ENCODE results near the gene EGFL7.

DNA sequence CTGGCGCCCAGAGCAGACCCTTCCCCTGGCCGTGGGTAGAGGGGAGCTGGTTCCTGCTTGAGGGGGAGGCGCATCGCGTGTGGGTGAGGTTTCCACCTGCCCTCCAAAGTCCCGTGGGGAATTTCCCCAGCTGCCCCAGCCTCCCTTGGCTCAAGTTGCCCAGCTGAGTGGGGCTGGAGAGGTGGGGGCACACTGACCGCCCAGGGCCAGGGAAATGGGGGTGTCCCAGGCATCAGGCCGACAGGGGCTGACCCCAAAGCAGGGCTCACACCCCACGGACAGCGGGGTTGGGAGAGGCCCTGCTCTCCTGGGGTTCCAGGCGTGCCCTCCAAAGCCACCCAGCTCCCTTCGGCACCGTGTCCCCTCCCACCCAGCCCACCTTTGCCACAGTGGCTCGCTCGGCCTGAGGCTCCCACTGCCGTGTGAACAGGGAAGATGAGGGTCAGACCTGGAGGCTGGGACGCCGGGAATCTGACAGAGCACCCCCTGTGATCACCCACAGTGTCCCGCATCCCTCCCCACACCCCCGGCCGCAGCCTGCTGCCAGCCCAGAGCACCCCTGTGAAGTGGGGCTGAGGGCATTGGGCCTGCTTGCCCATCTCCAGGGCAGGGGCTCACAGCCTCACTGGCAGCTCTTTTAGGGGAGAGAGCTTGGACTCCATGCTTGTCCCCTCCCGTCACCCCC lies 933 bp upstream of the EGFL7 start:
- TF ChIP-seq EZH2 (conservative IDR thresholded peaks at IDR 0.05; ENCODE audit: low read depth, low read length), result no peak
- no peak for TF ChIP-seq ZNF530 (CRISPR knock-in tag; IDR thresholded peaks at IDR 0.05; ENCODE audit: low read depth)
- no peak for TF ChIP-seq FOXP1 (IDR thresholded peaks at IDR 0.05)
- TF ChIP-seq FOXP1 (CRISPR knock-in tag; IDR thresholded peaks at IDR 0.05), result no peak
- no peak for TF ChIP-seq YY1 (IDR thresholded peaks at IDR 0.05; ENCODE audit: insufficient read depth, insufficient replicate concordance, low read depth, low read length)
- TF ChIP-seq, protein P1, sequence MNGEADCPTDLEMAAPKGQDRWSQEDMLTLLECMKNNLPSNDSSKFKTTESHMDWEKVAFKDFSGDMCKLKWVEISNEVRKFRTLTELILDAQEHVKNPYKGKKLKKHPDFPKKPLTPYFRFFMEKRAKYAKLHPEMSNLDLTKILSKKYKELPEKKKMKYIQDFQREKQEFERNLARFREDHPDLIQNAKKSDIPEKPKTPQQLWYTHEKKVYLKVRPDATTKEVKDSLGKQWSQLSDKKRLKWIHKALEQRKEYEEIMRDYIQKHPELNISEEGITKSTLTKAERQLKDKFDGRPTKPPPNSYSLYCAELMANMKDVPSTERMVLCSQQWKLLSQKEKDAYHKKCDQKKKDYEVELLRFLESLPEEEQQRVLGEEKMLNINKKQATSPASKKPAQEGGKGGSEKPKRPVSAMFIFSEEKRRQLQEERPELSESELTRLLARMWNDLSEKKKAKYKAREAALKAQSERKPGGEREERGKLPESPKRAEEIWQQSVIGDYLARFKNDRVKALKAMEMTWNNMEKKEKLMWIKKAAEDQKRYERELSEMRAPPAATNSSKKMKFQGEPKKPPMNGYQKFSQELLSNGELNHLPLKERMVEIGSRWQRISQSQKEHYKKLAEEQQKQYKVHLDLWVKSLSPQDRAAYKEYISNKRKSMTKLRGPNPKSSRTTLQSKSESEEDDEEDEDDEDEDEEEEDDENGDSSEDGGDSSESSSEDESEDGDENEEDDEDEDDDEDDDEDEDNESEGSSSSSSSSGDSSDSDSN (CRISPR knock-in tag; IDR thresholded peaks at IDR 0.05), result no peak
- TF ChIP-seq, protein P2, sequence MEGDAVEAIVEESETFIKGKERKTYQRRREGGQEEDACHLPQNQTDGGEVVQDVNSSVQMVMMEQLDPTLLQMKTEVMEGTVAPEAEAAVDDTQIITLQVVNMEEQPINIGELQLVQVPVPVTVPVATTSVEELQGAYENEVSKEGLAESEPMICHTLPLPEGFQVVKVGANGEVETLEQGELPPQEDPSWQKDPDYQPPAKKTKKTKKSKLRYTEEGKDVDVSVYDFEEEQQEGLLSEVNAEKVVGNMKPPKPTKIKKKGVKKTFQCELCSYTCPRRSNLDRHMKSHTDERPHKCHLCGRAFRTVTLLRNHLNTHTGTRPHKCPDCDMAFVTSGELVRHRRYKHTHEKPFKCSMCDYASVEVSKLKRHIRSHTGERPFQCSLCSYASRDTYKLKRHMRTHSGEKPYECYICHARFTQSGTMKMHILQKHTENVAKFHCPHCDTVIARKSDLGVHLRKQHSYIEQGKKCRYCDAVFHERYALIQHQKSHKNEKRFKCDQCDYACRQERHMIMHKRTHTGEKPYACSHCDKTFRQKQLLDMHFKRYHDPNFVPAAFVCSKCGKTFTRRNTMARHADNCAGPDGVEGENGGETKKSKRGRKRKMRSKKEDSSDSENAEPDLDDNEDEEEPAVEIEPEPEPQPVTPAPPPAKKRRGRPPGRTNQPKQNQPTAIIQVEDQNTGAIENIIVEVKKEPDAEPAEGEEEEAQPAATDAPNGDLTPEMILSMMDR (CRISPR knock-in tag; IDR thresholded peaks at IDR 0.05), result no peak
- TF ChIP-seq, protein P3, sequence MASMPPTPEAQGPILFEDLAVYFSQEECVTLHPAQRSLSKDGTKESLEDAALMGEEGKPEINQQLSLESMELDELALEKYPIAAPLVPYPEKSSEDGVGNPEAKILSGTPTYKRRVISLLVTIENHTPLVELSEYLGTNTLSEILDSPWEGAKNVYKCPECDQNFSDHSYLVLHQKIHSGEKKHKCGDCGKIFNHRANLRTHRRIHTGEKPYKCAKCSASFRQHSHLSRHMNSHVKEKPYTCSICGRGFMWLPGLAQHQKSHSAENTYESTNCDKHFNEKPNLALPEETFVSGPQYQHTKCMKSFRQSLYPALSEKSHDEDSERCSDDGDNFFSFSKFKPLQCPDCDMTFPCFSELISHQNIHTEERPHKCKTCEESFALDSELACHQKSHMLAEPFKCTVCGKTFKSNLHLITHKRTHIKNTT (CRISPR knock-in tag; IDR thresholded peaks at IDR 0.05), result no peak
- no peak for TF ChIP-seq TCF7L2 (IDR thresholded peaks at IDR 0.05; ENCODE audit: low read depth, low read length)
- no peak for TF ChIP-seq ZNF670 (CRISPR knock-in tag; IDR thresholded peaks at IDR 0.05; ENCODE audit: borderline replicate concordance)

Measured in HepG2 (cell line).